ENCODE data around the gene FUT2. TPM values are rescaled to one million over a fixed set of nuclear protein-coding genes. Genes with fewer than 3 reads are reported as not detected.

The FUT2 gene
- total and polyA plus RNA-seq, 2 of the 13 experiments (the other 11 are each of a cell fraction or from before 2014, with no cell fraction given) = 0.07 TPM; not detected in 1

GRCh38 chr19:48681127-48681470, 14.7 kb upstream of the FUT2 start (continued):
- peak; percentile 41; the same call in 1 of the 2 replicates for TF ChIP-seq ZNF687 (CRISPR knock-in tag; IDR thresholded peaks at IDR 0.05)
- no peak for TF ChIP-seq MXD1 (CRISPR knock-in tag; IDR thresholded peaks at IDR 0.05)
- no peak for TF ChIP-seq ZNF335 (CRISPR knock-in tag; IDR thresholded peaks at IDR 0.05)
- no peak for TF ChIP-seq RBFOX2 (IDR thresholded peaks at IDR 0.05; ENCODE audit: low read depth, low read length)
- TF ChIP-seq PREB (CRISPR knock-in tag; IDR thresholded peaks at IDR 0.05) = no peak
- TF ChIP-seq POLR2A (IDR thresholded peaks at IDR 0.05; ENCODE audit: insufficient read depth in 1 of 2, low read depth in 2 of 2, low read length in 2 of 2) = no peak
- no peak for TF ChIP-seq ZNF782 (CRISPR knock-in tag; IDR thresholded peaks at IDR 0.05; ENCODE audit: borderline replicate concordance)

GRCh38 chr19:48683349-48683748, 12.4 kb upstream of the FUT2 start:
- no peaks in the 10 kb centered on the region for H4K20me1 ChIP-seq (ENCODE audit: insufficient read depth, low read length)
- peaks cover 63% of the 10 kb centered on the region for H3K4me1 ChIP-seq (ENCODE audit: insufficient read depth, low read length)
- ATAC-seq = no peak
- H3K27me3 ChIP-seq (ENCODE audit: control insufficient read depth in 1 of 2, insufficient read depth in 2 of 2, low read length in 2 of 2) = 0 out of 5 replicates have a peak, but pooled peaks cover 0 to 3% of the 10 kb centered on the region in 2 experiments
- TF ChIP-seq LCORL (IDR thresholded peaks at IDR 0.05) (no peak), LCORL (CRISPR knock-in tag; IDR thresholded peaks at IDR 0.05) (no peak)
- BruUV-seq (replicated peaks) = no TSS peak
- ChIA-PET POLR2A (no interaction called here), CTCF (ENCODE audit: low intra/inter-chr PET ratio, low total read pairs) (no interaction called here)
- H3K9me3 ChIP-seq (ENCODE audit: low read length) = no peaks in the 10 kb centered on the region
- H3K36me3 ChIP-seq (replicated peaks in 1 of 2; ENCODE audit: control insufficient read depth in 1 of 2, insufficient read depth in 2 of 2, low read length in 2 of 2) = no peaks in the 10 kb centered on the region
- in situ Hi-C loops (cut with HindIII; ENCODE audit: extremely low pct_ligation_motif_present, low pct_unique_long_range_greater_than_20kb) = no loop called here
- WGBS (ENCODE audit: low lambda C conversion rate) = 84% methylated on average over 11 of the region's 11 CpGs
- no peak overlapping the region for H3K4me2 ChIP-seq (ENCODE audit: low read depth, low read length)
- FAIRE-seq = no peak
- H3K79me2 ChIP-seq (ENCODE audit: insufficient read depth, low read length) = no peaks in the 10 kb centered on the region
- no peak overlapping the region for H3K9ac ChIP-seq (ENCODE audit: insufficient read depth, low read depth, low read length)
- no peak overlapping the region for H2AFZ ChIP-seq (ENCODE audit: low read length)
- no peak overlapping the region for H3K27ac ChIP-seq (ENCODE audit: extremely low read length, insufficient read depth, low read length)
- intact Hi-C loops (cut with micrococcal nuclease; ENCODE audit: unreplicated experiment) = no loop called here
- H3K4me3 ChIP-seq (replicated peaks in 1 of 3; ENCODE audit: insufficient read depth in 1 of 3, low read depth in 2 of 3, low read length in 3 of 3) = no peak overlapping the region
- no peak for DNase-seq (ENCODE audit: low spot score)
